Central memory CD8-positive, alpha-beta T cell (primary cell): Measurements from ENCODE around the gene CNIH1.
"Not testable (repeated sequence)": the region's sequence is repeated elsewhere in the genome, so short reads cannot be mapped to it uniquely, and the experiment has no call there.

Experiments
- ATAC-seq: fragments of 150-1000 bp; cut with Tn5 transposase; replicated peaks from 2 replicates; pipeline ENCODE4 v1.10.0; 2022; ENCODE audit warnings: mild to moderate bottlenecking, moderate FRiP score, moderate number of reproducible peaks; ENCODE audit not compliant: poor library complexity, severe bottlenecking; ENCODE audit errors: extremely low read depth
- DNase-seq, 2 donors: peaks; one replicate each; pipeline ENCODE4 v3.0.0; 2021; ENCODE audit warnings: low spot score in 2 of 2
- H3K27ac Mint-ChIP-seq: one replicate; pipeline ENCODE4 v1.8.0; 2022; ENCODE audit warnings: low read depth, mild to moderate bottlenecking, moderate library complexity, mixed read lengths
- H3K27me3 Mint-ChIP-seq: one replicate; pipeline ENCODE4 v1.8.0; 2022; ENCODE audit warnings: mixed read lengths
- H3K36me3 Mint-ChIP-seq: one replicate; pipeline ENCODE4 v1.8.0; 2022; ENCODE audit warnings: mild to moderate bottlenecking, moderate library complexity, mixed read lengths; ENCODE audit not compliant: insufficient read depth
- H3K4me1 Mint-ChIP-seq: one replicate; pipeline ENCODE4 v1.8.0; 2022; ENCODE audit warnings: mixed read lengths
- H3K4me3 Mint-ChIP-seq: one replicate; pipeline ENCODE4 v1.8.0; 2022; ENCODE audit warnings: mild to moderate bottlenecking, moderate library complexity, mixed read lengths
- H3K9me3 Mint-ChIP-seq: one replicate; pipeline ENCODE4 v1.8.0; 2022; ENCODE audit warnings: mixed read lengths

The CNIH1 gene

GRCh38 chr14:54457609-54457996 is 16.4 kb upstream of the CNIH1 start:
- Mint-ChIP-seq H3K27me3 (no peaks in the 10 kb centered on the region), H3K9me3 (no peaks in the 10 kb centered on the region), H3K27ac (no peak overlapping the region), H3K4me1 (no peaks in the 10 kb centered on the region), H3K36me3 (peaks cover 3% of the 10 kb centered on the region), H3K4me3 (no peak overlapping the region)
- no peak for ATAC-seq
- DNase-seq, result no peak

GRCh38 chr14:54456820-54457608 is 15.8 kb upstream of the CNIH1 start:
- H3K36me3 Mint-ChIP-seq, H3K4me3 Mint-ChIP-seq, H3K4me1 Mint-ChIP-seq, ATAC-seq, H3K27me3 Mint-ChIP-seq, H3K27ac Mint-ChIP-seq, H3K9me3 Mint-ChIP-seq, DNase-seq: not testable (repeated sequence)

GRCh38 chr14:54455363-54455762 is 14.2 kb upstream of the CNIH1 start:
- no peak overlapping the region for H3K27ac Mint-ChIP-seq
- H3K4me1 Mint-ChIP-seq, result no peaks in the 10 kb centered on the region
- no peak for DNase-seq
- no peaks in the 10 kb centered on the region for H3K9me3 Mint-ChIP-seq
- ATAC-seq, result no peak
- no peaks in the 10 kb centered on the region for H3K27me3 Mint-ChIP-seq
- peaks cover 1% of the 10 kb centered on the region for H3K36me3 Mint-ChIP-seq
- no peak overlapping the region for H3K4me3 Mint-ChIP-seq

- H3K9me3 Mint-ChIP-seq, ATAC-seq, DNase-seq, H3K27ac Mint-ChIP-seq, H3K4me1 Mint-ChIP-seq, H3K27me3 Mint-ChIP-seq, H3K36me3 Mint-ChIP-seq, H3K4me3 Mint-ChIP-seq: not testable (repeated sequence)
These were observed 12.8 kb upstream of the CNIH1 start for GRCh38 chr14:54453990-54454389.

- ATAC-seq, result no peak
- Mint-ChIP-seq H3K4me1 (no peaks in the 10 kb centered on the region), H3K27ac (no peak overlapping the region), H3K36me3 (peaks cover 1% of the 10 kb centered on the region), H3K4me3 (no peak overlapping the region), H3K27me3 (peaks cover 13% of the 10 kb centered on the region), H3K9me3 (no peaks in the 10 kb centered on the region)
- DNase-seq, result no peak
These were observed 12.1 kb upstream of the CNIH1 start for GRCh38 chr14:54453252-54453651.

GRCh38 chr14:54451961-54452360 is 10.8 kb upstream of the CNIH1 start:
- no peak for ATAC-seq
- Mint-ChIP-seq H3K36me3 (peaks cover 1% of the 10 kb centered on the region), H3K9me3 (no peaks in the 10 kb centered on the region), H3K27me3 (peaks cover 13% of the 10 kb centered on the region), H3K4me1 (no peaks in the 10 kb centered on the region), H3K27ac (no peak overlapping the region), H3K4me3 (no peak overlapping the region)
- no peak for DNase-seq

GRCh38 chr14:54451121-54451601 is 10.0 kb upstream of the CNIH1 start:
- Mint-ChIP-seq H3K36me3 (peaks cover 1% of the 10 kb centered on the region), H3K4me1 (no peaks in the 10 kb centered on the region), H3K27me3 (peaks cover 19% of the 10 kb centered on the region), H3K4me3 (no peak overlapping the region), H3K27ac (no peak overlapping the region), H3K9me3 (no peaks in the 10 kb centered on the region)
- DNase-seq (no peak), ATAC-seq (no peak)

- no peak overlapping the region for H3K27ac Mint-ChIP-seq
- H3K4me1 Mint-ChIP-seq, result no peaks in the 10 kb centered on the region
- H3K9me3 Mint-ChIP-seq, result no peaks in the 10 kb centered on the region
- peaks cover 1% of the 10 kb centered on the region for H3K36me3 Mint-ChIP-seq
- H3K27me3 Mint-ChIP-seq, result peaks cover 25% of the 10 kb centered on the region
- no peak for DNase-seq
- H3K4me3 Mint-ChIP-seq, result no peak overlapping the region
- no peak for ATAC-seq
These were observed 9.4 kb upstream of the CNIH1 start for GRCh38 chr14:54450535-54450934.

GRCh38 chr14:54447231-54447692 is 6.1 kb upstream of the CNIH1 start:
- DNase-seq (no peak), ATAC-seq (no peak)
- H3K27ac Mint-ChIP-seq, result no peak overlapping the region
- no peaks in the 10 kb centered on the region for H3K9me3 Mint-ChIP-seq
- no peaks in the 10 kb centered on the region for H3K36me3 Mint-ChIP-seq
- H3K4me1 Mint-ChIP-seq, result no peaks in the 10 kb centered on the region
- H3K4me3 Mint-ChIP-seq, result no peak overlapping the region
- peaks cover 25% of the 10 kb centered on the region for H3K27me3 Mint-ChIP-seq

- no peak overlapping the region for H3K27ac Mint-ChIP-seq
- DNase-seq (no peak), ATAC-seq (no peak)
- no peak overlapping the region for H3K4me3 Mint-ChIP-seq
- no peaks in the 10 kb centered on the region for H3K9me3 Mint-ChIP-seq
- peaks cover 25% of the 10 kb centered on the region for H3K27me3 Mint-ChIP-seq
- peaks cover 6% of the 10 kb centered on the region for H3K36me3 Mint-ChIP-seq
- peaks cover 8% of the 10 kb centered on the region for H3K4me1 Mint-ChIP-seq
These were observed 5.1 kb upstream of the CNIH1 start for GRCh38 chr14:54446161-54446693.

- peaks cover 12% of the 10 kb centered on the region for H3K36me3 Mint-ChIP-seq
- peaks cover 25% of the 10 kb centered on the region for H3K27me3 Mint-ChIP-seq
- H3K9me3 Mint-ChIP-seq, result no peaks in the 10 kb centered on the region
- ATAC-seq (no peak), DNase-seq (no peak)
- no peak overlapping the region for H3K4me3 Mint-ChIP-seq
- peaks cover 17% of the 10 kb centered on the region for H3K4me1 Mint-ChIP-seq
- no peak overlapping the region for H3K27ac Mint-ChIP-seq
These were observed 3.5 kb upstream of the CNIH1 start for GRCh38 chr14:54444681-54445080.

GRCh38 chr14:54443981-54444380 is 2.8 kb upstream of the CNIH1 start:
- H3K4me3 Mint-ChIP-seq, result no peak overlapping the region

GRCh38 chr14:54442961-54443360 is 1.8 kb upstream of the CNIH1 start:
- not testable (repeated sequence) for DNase-seq, H3K9me3 Mint-ChIP-seq, H3K27ac Mint-ChIP-seq, H3K4me3 Mint-ChIP-seq, ATAC-seq
- peaks cover 27% of the 10 kb centered on the region for H3K4me1 Mint-ChIP-seq
- peaks cover 12% of the 10 kb centered on the region for H3K36me3 Mint-ChIP-seq
- peaks cover 12% of the 10 kb centered on the region for H3K27me3 Mint-ChIP-seq

More at GRCh38 chr14:54443981-54444380, 2.8 kb upstream of the CNIH1 start:
- Mint-ChIP-seq H3K27me3 (peaks cover 20% of the 10 kb centered on the region), H3K9me3 (no peaks in the 10 kb centered on the region), H3K27ac (no peak overlapping the region), H3K36me3 (peaks cover 12% of the 10 kb centered on the region), H3K4me1 (peaks cover 21% of the 10 kb centered on the region)
- ATAC-seq, result no peak
- no peak for DNase-seq
